Endothelial cell of umbilical vein (primary cell): ENCODE results near the gene CMC4. TPM values are rescaled to one million over a fixed set of nuclear protein-coding genes. Genes with fewer than 3 reads are reported as not detected.

Experiments used
- BruUV-seq: library from RNA; stranded (reverse); fragments of 400-500 nt; replicated peaks from 2 replicates; lab custom pipeline; 2021; lab: Mats Ljungman, UMichigan
- CTCF ChIA-PET: fragments of 300-600, 350-600 bp; sonication (Branson Sonifier 250); formaldehyde crosslinking; loops from one replicate; lab custom pipeline; 2021; ENCODE audit warnings: antibody characterized with exemption, inconsistent platforms; lab: Charles Lee
- POLR2A ChIA-PET: fragments of 300-600, 350-600 bp; sonication (Branson Sonifier 250); formaldehyde crosslinking; loops from one replicate; lab custom pipeline; 2021; ENCODE audit warnings: antibody characterized with exemption, inconsistent platforms; lab: Charles Lee
- DNase-seq: peaks from one replicate; pipeline ENCODE4 v3.0.0-alpha.2; 2011; ENCODE audit warnings: low read depth, low spot score
- FAIRE-seq: peaks from 2 replicates; lab custom pipeline; 2011; peaks lifted over from hg19 to GRCh38; lab: Jason Lieb, UNC
- H2AFZ ChIP-seq: 2 replicates; pipeline ENCODE4 v1.6.0; 2012; ENCODE audit warnings: low read depth, low read length, control low read depth, inconsistent platforms
- H3K27ac ChIP-seq: 2 replicates; pipeline ENCODE4 v1.5.1; 2011; ENCODE audit warnings: low read depth, mild to moderate bottlenecking, control low read depth, low read length, moderate library complexity; ENCODE audit not compliant: insufficient read depth
- H3K27me3 ChIP-seq, 2 experiments: 2 replicates each; pipeline versions ENCODE4 v1.6.0 to v1.6.1; 2011; ENCODE audit warnings: low read length in 2 of 2, mixed read lengths in 1 of 2; ENCODE audit not compliant: control insufficient read depth in 2 of 2, insufficient read depth in 2 of 2
- H3K36me3 ChIP-seq, 2 experiments: 2 replicates in 1 of 2; 3 replicates in 1 of 2; pipeline ENCODE4 v1.5.1; 2011; ENCODE audit warnings: low read length in 2 of 2, mild to moderate bottlenecking in 1 of 2, moderate library complexity in 1 of 2; ENCODE audit not compliant: control insufficient read depth in 2 of 2, insufficient read depth in 2 of 2; ENCODE audit errors: extremely low read depth in 1 of 2
- H3K4me1 ChIP-seq: 3 replicates; pipeline ENCODE4 v1.5.1; 2011; ENCODE audit warnings: mild to moderate bottlenecking, low read length; ENCODE audit not compliant: control insufficient read depth, insufficient read depth; ENCODE audit errors: extremely low read depth
- H3K4me2 ChIP-seq: 2 replicates; pipeline ENCODE4 v1.6.1; 2011; ENCODE audit warnings: low read length, control low read depth, mixed read lengths; ENCODE audit not compliant: insufficient read depth
- H3K4me3 ChIP-seq, 3 experiments: fragments of 200-600 bp in 1 of 3; sonication (generic), shearing (Covaris generic) in 1 of 3; replicated peaks in 1 of 3; 2 replicates each; pipeline ENCODE4 v1.5.1; 2011 to 2016; ENCODE audit warnings: control low read depth in 3 of 3, low read length in 3 of 3, mild to moderate bottlenecking in 2 of 3, inconsistent platforms in 1 of 3, low read depth in 1 of 3, moderate library complexity in 1 of 3; ENCODE audit not compliant: insufficient read depth in 1 of 3
- H3K79me2 ChIP-seq: 2 replicates; pipeline ENCODE4 v1.6.0; 2012; ENCODE audit warnings: low read length, inconsistent platforms; ENCODE audit not compliant: control insufficient read depth, insufficient read depth
- H3K9ac ChIP-seq: replicated peaks from 2 replicates; pipeline ENCODE3; 2011; ENCODE audit warnings: low read length, control low read depth; ENCODE audit not compliant: insufficient read depth; ENCODE audit errors: extremely low read depth
- H3K9me1 ChIP-seq: replicated peaks from 3 replicates; pipeline ENCODE4 v1.6.0; 2011; ENCODE audit warnings: mild to moderate bottlenecking, low read length; ENCODE audit not compliant: control insufficient read depth, insufficient read depth; ENCODE audit errors: extremely low read depth
- H3K9me3 ChIP-seq: replicated peaks from 2 replicates; pipeline ENCODE4 v1.5.1; 2012; ENCODE audit warnings: low read length, inconsistent platforms; ENCODE audit not compliant: control insufficient read depth, insufficient read depth
- H4K20me1 ChIP-seq: replicated peaks from 2 replicates; pipeline ENCODE3; 2011; ENCODE audit warnings: mild to moderate bottlenecking, low read length; ENCODE audit not compliant: control insufficient read depth, insufficient read depth; ENCODE audit errors: extremely low read depth
- CTCF ChIP-seq, 2 donors: IDR thresholded peaks; 1 replicate in 1 of 2; 2 replicates in 1 of 2; pipeline ENCODE4 v1.5.1; 2011; ENCODE audit warnings: low read length in 2 of 2, mild to moderate bottlenecking in 2 of 2, moderate library complexity in 2 of 2, control low read depth in 1 of 2, inconsistent platforms in 1 of 2, low read depth in 1 of 2; ENCODE audit not compliant: insufficient read depth in 1 of 2; ENCODE audit errors: extremely low read depth in 1 of 2
- EZH2 ChIP-seq: IDR thresholded peaks from 2 replicates; pipeline ENCODE4 v1.6.1; 2012; ENCODE audit warnings: borderline replicate concordance, low read depth, mild to moderate bottlenecking, moderate library complexity, low read length, inconsistent platforms; ENCODE audit not compliant: severe bottlenecking
- FOS ChIP-seq: IDR thresholded peaks from 2 replicates; pipeline ENCODE4 v1.6.1; 2011; ENCODE audit warnings: mild to moderate bottlenecking, low read length, moderate library complexity, borderline replicate concordance; ENCODE audit not compliant: insufficient read depth
- GATA2 ChIP-seq: IDR thresholded peaks from 2 replicates; pipeline ENCODE4 v1.7.0; 2011; ENCODE audit warnings: low read depth, mild to moderate bottlenecking, moderate library complexity, mixed read lengths, low read length; ENCODE audit not compliant: insufficient read length, insufficient read depth
- JUN ChIP-seq: IDR thresholded peaks from 2 replicates; pipeline ENCODE4 v1.6.1; 2011; ENCODE audit warnings: borderline replicate concordance, low read depth; ENCODE audit not compliant: insufficient read length, insufficient read depth
- MYC ChIP-seq: IDR thresholded peaks from one replicate; pipeline ENCODE4 v1.6.1; 2011; ENCODE audit warnings: mild to moderate bottlenecking, low read depth, low read length
- POLR2A ChIP-seq: IDR thresholded peaks from 2 replicates; pipeline ENCODE4 v1.6.1; 2012; ENCODE audit warnings: low read depth, mild to moderate bottlenecking, control low read depth, low read length
- POLR2AphosphoS5 ChIP-seq: IDR thresholded peaks from 2 replicates; pipeline ENCODE4 v1.6.1; 2012; ENCODE audit warnings: low read depth, mild to moderate bottlenecking, control low read depth, low read length, moderate library complexity; ENCODE audit not compliant: insufficient read depth
- dilution Hi-C: fragments of 300-500 bp; cut with MboI; formaldehyde crosslinking; loops from one replicate; pipeline ENCODE4 v1.15.0; 2019; ENCODE audit warnings: low sequenced_read_pairs; ENCODE audit not compliant: extremely low pct_ligation_motif_present
- intact Hi-C: fragments of 100-400 bp; cut with micrococcal nuclease; formaldehyde crosslinking; loops from one replicate; pipeline ENCODE4 v1.10.0; 2022
- polyA plus RNA-seq, 4 experiments: library from polyadenylated mRNA; depleted of rRNA in 3 of 4; stranded (reverse) in 3 of 4; unstranded in 1 of 4; fragments of >200 nt; gene quantifications; 2 replicates each; pipeline versions ENCODE4 v1.2.1 to v1.2.3, GENCODE V29; 2011 to 2012; ENCODE audit warnings: missing spikeins in 1 of 4
- total RNA-seq: library from RNA; stranded (reverse); gene quantifications from 2 replicates; pipeline ENCODE4 v1.2.3, GENCODE V29; 2021
- TF ChIP-seq, protein P1 (sequence below): IDR thresholded peaks from 2 replicates; pipeline ENCODE4 v1.6.1; 2011; ENCODE audit not compliant: insufficient read depth, insufficient read length

Gene CMC4
- total and polyA plus RNA-seq, 2 donors (not counting 3 experiments of a cell fraction or from before 2014, with no cell fraction given) = 3.2 to 6.7 TPM

GRCh38 chrX:155046129-155046810 is 24.7 kb downstream of the CMC4 start:
- CTCF ChIA-PET = interaction anchor here (1.2 kb wide), 1 partner anchor 22 kb away, joined by 3 read pairs; no protein-coding TSS in a partner anchor
- Histone ChIP-seq H3K4me3 (no peak overlapping the region), H2AFZ (no peak overlapping the region), H3K79me2 (no peaks in the 10 kb centered on the region), H3K9me1 (no peaks in the 10 kb centered on the region), H4K20me1 (no peaks in the 10 kb centered on the region), H3K4me1 (no peaks in the 10 kb centered on the region), H3K36me3 (peaks cover 0 to 2% of the 10 kb centered on the region in 2 experiments), H3K27me3 (no peaks in the 10 kb centered on the region), H3K4me2 (no peak overlapping the region), H3K9me3 (no peaks in the 10 kb centered on the region), H3K9ac (no peak overlapping the region), H3K27ac (no peak overlapping the region)
- DNase-seq (no peak), FAIRE-seq (no peak)
- dilution Hi-C loops = no loop called here
- TF ChIP-seq EZH2 (no peak), GATA2 (no peak), POLR2A (no peak), CTCF (IDR thresholded peaks at IDR 0.05; ENCODE audit: extremely low read depth in 1 of 2, insufficient read depth in 1 of 2, low read depth in 1 of 2, low read length in 2 of 2) (no peak), POLR2AphosphoS5 (no peak), FOS (no peak), JUN (no peak), MYC (no peak)
- TF ChIP-seq, protein P1, sequence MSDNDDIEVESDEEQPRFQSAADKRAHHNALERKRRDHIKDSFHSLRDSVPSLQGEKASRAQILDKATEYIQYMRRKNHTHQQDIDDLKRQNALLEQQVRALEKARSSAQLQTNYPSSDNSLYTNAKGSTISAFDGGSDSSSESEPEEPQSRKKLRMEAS = no peak
- BruUV-seq = no TSS peak
- POLR2A ChIA-PET = no interaction called here
- intact Hi-C loops = no loop called here
